Measurements from ENCODE around the gene PARD3B.

The PARD3B gene

GRCh38 chr2:205407984-205408383 is 862.7 kb downstream of the PARD3B start:
- ATAC-seq (no peak), DNase-seq (no peak)

- DNase-seq: no peak
- no peak for ATAC-seq
These were observed 863.4 kb downstream of the PARD3B start for GRCh38 chr2:205408696-205409095.

DNA sequence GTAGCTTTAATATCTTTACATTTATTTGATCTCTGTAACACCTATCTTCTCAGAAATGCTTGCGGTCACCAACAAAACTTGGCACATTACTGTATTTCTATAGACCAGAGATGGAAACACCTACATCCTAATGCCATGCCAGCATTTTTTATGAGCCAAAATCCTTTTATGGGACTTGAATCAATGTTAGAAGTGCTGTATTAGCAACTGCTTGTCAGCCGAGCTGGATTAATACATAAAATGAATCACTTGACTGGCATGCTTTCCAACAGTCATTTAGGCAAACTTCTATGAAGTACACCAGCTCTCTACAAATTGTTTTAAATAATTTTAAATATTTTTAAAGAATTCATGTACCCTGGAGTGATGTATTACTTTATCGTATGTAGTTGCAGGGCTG is 864.1 kb downstream of the PARD3B start:
- DNase-seq: no peak

DNA sequence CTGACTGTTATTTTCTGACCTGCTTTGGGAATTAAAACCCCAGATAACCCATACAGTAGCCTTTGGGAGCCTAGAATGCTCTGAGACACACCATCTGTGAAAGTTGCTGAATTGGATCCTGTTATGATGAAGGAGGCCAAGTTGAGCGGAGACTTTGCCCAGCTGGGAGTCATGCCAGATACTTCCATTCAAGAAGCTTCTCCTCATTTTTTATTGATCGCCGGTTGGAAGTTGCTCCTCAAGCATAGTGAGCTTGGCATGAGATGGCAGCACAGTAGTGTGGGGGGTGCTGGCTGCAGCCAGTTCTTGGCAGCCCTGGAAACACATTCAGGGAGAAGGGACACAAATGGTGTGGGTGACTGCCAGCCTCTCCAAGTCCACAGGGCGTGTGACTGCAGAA is 866.3 kb downstream of the PARD3B start:
- DNase-seq (no peak), ATAC-seq (no peak)

More for the DNA sequence above, 864.1 kb downstream of the PARD3B start:
- ATAC-seq: no peak

DNA sequence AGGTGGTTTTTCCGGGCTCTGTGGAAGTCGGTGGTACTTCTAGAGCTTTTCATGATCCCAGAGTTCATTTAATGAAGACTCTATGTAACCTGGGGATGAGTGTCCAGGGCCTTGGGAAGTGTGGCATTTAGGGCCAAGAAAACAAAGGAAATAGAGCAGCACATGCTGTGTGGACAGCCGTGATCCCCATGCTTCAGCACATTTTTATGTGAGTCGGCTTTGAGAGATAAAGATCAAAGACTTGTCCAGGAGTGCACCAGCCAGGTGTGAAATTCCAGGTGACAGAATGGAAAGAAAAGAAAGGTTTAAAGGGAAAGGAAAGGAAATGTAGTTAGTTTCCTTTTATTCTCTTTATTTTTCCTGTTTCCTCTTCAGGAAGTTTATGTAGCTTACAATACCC is 879.1 kb downstream of the PARD3B start:
- no peak for ATAC-seq
- DNase-seq: no peak

GRCh38 chr2:205425102-205425501 is 879.8 kb downstream of the PARD3B start:
- DNase-seq (no peak), ATAC-seq (no peak)

DNA sequence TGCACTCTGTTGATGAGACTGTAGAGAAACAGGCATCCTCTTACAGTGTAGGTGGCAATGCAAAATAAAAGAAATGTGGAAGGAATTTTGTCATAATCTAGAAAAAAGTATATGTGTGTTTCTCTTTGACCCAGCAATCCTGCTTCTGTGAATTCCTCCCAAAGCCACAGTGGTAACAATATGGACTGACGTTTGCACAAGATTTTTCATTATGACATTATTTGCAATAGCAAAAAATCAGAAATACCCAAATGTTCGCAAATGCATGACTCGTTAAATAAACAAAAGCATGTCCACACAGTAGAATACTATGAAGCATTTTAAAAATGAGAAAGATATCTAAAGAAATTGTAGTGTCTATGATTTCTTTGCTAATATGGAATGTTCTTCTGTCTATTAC is 881.8 kb downstream of the PARD3B start:
- DNase-seq (no peak), ATAC-seq (no peak)

GRCh38 chr2:205428811-205429210 is 883.5 kb downstream of the PARD3B start:
- no peak for ATAC-seq
- DNase-seq: no peak

- ATAC-seq: no peak
These were observed 890.7 kb downstream of the PARD3B start for GRCh38 chr2:205435970-205436369.

DNA sequence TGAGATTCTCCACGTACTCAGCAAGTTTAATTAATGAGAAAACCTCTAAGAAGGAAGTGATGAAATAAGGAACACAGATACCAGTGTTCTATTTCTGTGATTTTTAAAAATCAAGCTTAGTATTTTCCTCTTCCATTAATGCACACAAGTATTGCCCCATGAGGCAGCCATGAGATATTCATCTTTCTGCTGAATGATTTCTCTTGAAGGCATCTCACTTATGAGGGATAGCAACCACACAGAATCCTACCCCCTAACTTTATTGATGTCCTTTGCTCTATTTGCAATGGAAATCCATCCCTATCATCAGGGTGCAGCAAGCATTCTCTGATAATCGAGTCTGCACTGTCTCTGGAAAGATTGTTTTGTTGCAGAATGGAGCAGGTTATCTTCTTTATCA is 893.0 kb downstream of the PARD3B start:
- ATAC-seq: no peak

More at GRCh38 chr2:205435970-205436369, 890.7 kb downstream of the PARD3B start:
- no peak for DNase-seq

DNA sequence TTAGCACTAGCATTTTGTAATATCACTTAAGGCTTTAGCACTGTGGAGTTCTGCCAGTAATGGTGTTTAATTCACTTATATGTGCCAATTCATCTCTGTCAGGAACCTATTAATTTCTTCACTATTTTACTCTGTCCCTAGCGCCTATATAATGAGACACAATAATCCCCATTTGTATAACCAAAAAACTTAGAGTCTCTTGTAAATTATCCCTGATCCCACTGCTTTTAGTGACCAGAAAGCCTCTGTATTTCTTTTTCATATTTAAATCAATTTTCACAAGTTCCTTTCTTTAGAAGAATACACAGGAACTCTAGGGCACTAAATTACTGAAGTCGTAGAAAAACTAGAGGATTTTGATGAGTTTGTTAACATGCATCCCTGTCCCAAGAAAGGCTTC is 894.3 kb downstream of the PARD3B start:
- ATAC-seq: no peak
- DNase-seq: no peak

More for the DNA sequence above, 893.0 kb downstream of the PARD3B start:
- DNase-seq: no peak

- DNase-seq: no peak
- ATAC-seq: no peak
These were observed 896.2 kb downstream of the PARD3B start for GRCh38 chr2:205441524-205441923.

GRCh38 chr2:205448189-205448588 is 902.9 kb downstream of the PARD3B start:
- ATAC-seq: no peak
- no peak for DNase-seq

DNA sequence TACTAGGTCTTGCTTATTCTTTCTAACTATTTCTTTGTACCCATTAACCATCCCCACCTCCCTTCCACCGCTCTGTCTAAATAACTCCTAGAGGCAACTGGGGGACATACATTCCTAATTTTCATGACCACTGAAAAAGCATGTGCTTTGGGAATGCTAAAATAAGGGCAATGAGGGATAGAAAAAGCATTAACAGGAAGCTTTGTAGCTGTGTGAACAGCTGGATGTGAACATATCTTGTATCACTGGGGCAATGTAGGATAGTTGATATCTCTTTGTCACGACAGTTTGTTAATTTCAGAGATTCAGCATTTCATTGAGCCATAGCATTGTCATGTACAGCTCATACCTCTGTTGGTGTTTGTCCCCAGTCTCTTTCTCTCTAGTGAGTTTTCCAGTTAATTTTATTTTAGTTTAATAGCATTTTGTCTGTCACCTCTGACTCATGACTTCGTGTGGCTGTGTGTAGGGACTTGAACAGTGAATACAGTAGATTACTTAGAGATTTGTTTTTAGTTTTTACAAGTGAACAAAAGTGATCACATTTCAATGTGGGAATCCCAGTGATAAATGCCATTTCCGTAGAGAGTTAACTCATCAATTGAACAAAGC is 906.7 kb downstream of the PARD3B start:
- DNase-seq: no peak

GRCh38 chr2:205453202-205453601 is 907.9 kb downstream of the PARD3B start:
- no peak for DNase-seq
- no peak for ATAC-seq

More for the DNA sequence above, 906.7 kb downstream of the PARD3B start:
- ATAC-seq: no peak

DNA sequence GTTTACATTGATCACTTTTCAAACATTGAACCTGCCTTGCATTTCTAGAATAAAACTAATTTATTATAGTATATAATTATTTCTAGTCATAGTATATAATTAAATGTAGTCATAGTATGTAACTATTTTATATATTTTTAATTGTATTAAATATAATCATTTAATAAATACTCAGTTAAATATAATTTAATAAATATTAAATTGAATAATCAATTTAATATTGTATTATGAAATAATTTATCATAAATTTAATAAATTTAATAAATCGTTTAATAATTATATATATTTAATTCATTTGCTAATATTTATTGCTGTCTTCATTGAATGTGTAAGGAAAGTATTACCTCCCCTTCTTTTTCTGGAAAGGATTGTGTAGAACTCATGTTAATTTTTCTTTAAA is 911.4 kb downstream of the PARD3B start:
- DNase-seq (no peak), ATAC-seq (no peak)

- ATAC-seq (no peak), DNase-seq (no peak)
These were observed 914.9 kb downstream of the PARD3B start for GRCh38 chr2:205460217-205460616.

DNA sequence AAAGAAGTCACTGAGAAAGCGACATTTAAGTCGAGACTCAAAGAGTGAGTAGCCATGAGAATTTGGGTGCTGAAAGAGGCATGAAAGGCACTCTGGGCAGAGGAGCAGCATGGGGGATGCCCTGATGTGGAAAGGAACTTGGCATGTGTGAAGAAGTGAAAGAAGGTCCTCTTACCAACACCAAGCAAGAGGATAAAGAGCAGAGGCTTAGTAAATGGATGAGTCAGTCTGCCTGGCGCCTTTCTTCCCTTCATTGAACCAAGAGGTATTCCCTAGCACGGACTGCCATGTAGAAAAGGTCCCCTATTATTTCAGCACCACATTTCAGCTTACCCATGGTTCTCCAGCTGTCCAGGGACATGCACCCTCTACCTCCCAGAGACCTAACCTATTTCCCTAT is 915.9 kb downstream of the PARD3B start:
- DNase-seq (no peak), ATAC-seq (peak; percentile 37)

DNA sequence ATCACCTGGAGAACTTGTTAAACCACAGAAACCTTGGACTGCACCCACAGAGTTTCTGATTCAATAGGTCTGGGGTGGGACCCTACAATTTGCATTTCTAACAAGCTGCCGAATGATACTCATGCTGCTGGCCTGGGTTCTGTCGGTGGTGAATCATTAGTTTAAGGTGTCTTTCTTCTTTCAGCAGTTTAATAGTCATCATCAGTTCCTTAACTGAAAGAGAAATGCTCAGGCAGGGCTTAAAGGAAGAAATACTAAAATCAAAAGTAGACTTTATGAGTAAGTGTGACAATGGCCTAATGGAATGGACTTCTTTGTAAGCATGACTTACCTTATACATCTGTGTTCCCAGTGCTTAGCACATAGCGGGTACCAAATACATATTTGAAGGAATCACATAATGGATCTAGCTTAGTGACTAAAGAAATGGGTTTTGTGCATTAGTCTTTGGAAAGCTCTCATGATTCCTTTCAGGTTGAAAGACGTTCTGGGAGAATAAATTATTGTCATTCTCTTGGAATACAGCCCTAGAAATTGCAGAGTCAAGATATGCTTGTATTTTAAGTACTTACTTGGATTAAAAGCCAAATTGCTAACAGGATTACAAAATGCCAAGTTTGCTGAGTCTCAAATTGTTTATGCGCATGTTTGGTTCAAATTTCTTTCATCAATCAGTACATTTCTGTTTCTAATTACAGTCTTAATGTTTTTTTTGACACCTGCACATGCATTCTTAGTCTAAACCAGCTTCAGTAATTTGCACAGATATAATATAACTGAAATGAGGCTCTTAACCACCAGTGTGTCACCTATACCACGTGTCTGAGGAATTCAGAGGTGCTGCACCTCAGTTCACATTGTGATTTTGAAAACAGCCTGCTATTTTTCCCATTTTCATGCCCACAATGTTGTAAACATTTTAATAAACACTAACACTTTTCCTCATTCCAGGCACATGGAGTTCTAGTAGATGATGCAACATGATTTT is 916.7 kb downstream of the PARD3B start:
- DNase-seq (no peak), ATAC-seq (peak; percentile 58)

DNA sequence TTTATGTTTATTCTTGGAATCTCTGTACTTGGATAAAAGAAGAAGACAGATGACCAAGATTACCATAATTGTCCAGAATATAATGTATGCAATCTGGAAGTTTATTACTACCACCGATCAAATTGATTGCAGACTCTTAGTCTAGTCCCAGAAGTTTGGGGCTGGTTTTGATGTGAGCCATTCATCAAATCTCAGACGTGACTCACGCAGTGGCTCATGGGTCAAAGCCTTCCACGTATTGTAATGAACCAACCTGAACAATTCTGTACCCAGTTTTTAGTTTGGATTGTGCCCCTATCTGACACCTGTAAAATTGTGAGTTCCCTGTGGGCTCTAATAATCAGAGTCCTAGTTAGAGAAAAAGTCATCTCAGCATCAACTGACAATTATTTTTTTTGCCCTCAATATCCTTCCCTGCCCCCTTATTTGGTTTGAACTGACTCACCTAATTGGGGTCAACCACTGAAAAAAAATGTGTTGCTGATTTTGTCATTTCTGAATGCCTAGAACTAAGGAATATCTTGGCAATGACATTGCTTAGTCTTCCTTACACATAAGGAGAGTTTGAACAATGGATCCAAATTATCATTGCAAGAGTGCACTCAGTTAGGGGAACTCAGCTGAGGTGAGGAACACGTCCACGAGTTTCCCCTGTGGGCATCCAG is 917.5 kb downstream of the PARD3B start:
- no peak for ATAC-seq
- no peak for DNase-seq

GRCh38 chr2:205463466-205464025 is 918.3 kb downstream of the PARD3B start:
- ATAC-seq: no peak
- no peak for DNase-seq

- ATAC-seq: no peak
- DNase-seq: no peak
These were observed 919.4 kb downstream of the PARD3B start for GRCh38 chr2:205464681-205465080.

DNA sequence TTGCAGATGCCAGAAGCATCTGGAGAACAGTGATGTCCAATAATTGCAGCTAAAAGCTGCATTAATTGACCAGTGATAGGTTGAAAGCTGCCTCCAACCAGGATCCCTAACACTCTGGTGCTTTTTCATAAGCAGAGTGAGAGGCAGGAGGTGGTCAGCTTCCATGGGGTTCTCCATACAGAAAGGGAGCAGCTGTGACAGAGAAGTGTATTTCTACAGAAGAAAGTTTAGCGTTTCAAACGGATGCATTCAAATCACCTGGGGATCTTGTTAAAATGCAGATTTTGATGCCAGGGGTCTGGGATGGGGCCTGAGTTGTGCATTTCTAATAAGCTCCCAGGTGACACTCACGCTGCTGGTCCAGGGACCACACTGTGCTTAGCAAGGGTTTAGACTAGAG is 920.5 kb downstream of the PARD3B start:
- DNase-seq: no peak
- ATAC-seq: no peak

All from stimulated activated naive CD8-positive, alpha-beta T cell treated with anti-CD3 and anti-CD28 coated beads, Interleukin-15, Interleukin-2, amounts not matched to agents 100 U/mL and 50 U/mL, for 24 hours (primary cell).